HepG2 (cell line): Measurements from ENCODE around the gene SHROOM2. TPM values are rescaled to one million over a fixed set of nuclear protein-coding genes. Genes with fewer than 3 reads are reported as not detected.

Source experiments
- ATAC-seq: fragments of 200-7000 bp; cut with Tn5 transposase; 3 replicates; pipeline ENCODE4 v1.9.1; 2020; ENCODE audit warnings: mild to moderate bottlenecking, moderate library complexity
- BruUV-seq: library from RNA; stranded (reverse); fragments of 400-500 nt; replicated peaks from 2 replicates; lab custom pipeline; 2021; lab: Mats Ljungman, UMichigan
- CTCF ChIA-PET: fragments of 300-600 bp; formaldehyde crosslinking; extraction: SDS; loops from one replicate; lab custom pipeline; 2021; ENCODE audit warnings: low total read pairs, inconsistent platforms, low intra/inter-chr PET ratio; lab: Yijun Ruan, JAX
- POLR2A ChIA-PET: fragments of 350-600 bp; sonication (Branson Sonifier 250); formaldehyde crosslinking; loops from one replicate; lab custom pipeline; 2020; ENCODE audit warnings: antibody characterized with exemption, inconsistent platforms; lab: Yijun Ruan, JAX
- DNase-seq: peaks from one replicate; pipeline ENCODE4 v3.0.0-alpha.2; 2015; ENCODE audit warnings: low spot score
- FAIRE-seq: peaks from 3 replicates; lab custom pipeline; 2011; peaks lifted over from hg19 to GRCh38; lab: Jason Lieb, UNC
- H2AFZ ChIP-seq: one replicate; pipeline ENCODE4 v1.6.1; 2011; ENCODE audit warnings: low read length, inconsistent platforms
- H3K27ac ChIP-seq: fragments of 300-600 bp; 3 replicates; pipeline ENCODE4 v1.8.0; 2011; ENCODE audit warnings: mixed run types, mild to moderate bottlenecking, mixed read lengths, low read length, inconsistent platforms; ENCODE audit not compliant: insufficient read depth; ENCODE audit errors: extremely low read length
- H3K27me3 ChIP-seq, 2 experiments: fragments of 200-600 bp in 1 of 2; 2 replicates in 1 of 2; 3 replicates in 1 of 2; pipeline versions ENCODE4 v1.6.0 to v1.8.0; 2011; ENCODE audit warnings: low read length in 2 of 2, mild to moderate bottlenecking in 2 of 2, moderate library complexity in 2 of 2, inconsistent platforms in 1 of 2; ENCODE audit not compliant: insufficient read depth in 2 of 2, control insufficient read depth in 1 of 2
- H3K36me3 ChIP-seq, 2 experiments: fragments of 200-600 bp in 1 of 2; replicated peaks in 1 of 2; 2 replicates in 1 of 2; 3 replicates in 1 of 2; pipeline versions ENCODE4 v1.5.1 to v1.8.0; 2011; ENCODE audit warnings: low read length in 2 of 2, inconsistent platforms in 1 of 2; ENCODE audit not compliant: insufficient read depth in 2 of 2, control insufficient read depth in 1 of 2
- H3K4me1 ChIP-seq: 2 replicates; pipeline ENCODE4 v1.5.1; 2012; ENCODE audit warnings: low read length, inconsistent platforms; ENCODE audit not compliant: insufficient read depth
- H3K4me2 ChIP-seq: 2 replicates; pipeline ENCODE4 v1.6.0; 2011; ENCODE audit warnings: low read depth, low read length, inconsistent platforms
- H3K4me3 ChIP-seq, 3 experiments: fragments of 200-600 bp in 1 of 3; sonication (generic), shearing (Covaris generic) in 1 of 3; replicated peaks in 1 of 3; 2 replicates each; pipeline ENCODE4 v1.5.1; 2011 to 2016; ENCODE audit warnings: low read length in 3 of 3, inconsistent platforms in 2 of 3, low read depth in 2 of 3, mild to moderate bottlenecking in 2 of 3, control low read depth in 1 of 3, mixed read lengths in 1 of 3; ENCODE audit not compliant: insufficient read depth in 1 of 3
- H3K79me2 ChIP-seq: one replicate; pipeline ENCODE4 v1.6.1; 2011; ENCODE audit warnings: low read length, inconsistent platforms; ENCODE audit not compliant: insufficient read depth
- H3K9ac ChIP-seq: 2 replicates; pipeline ENCODE4 v1.6.0; 2011; ENCODE audit warnings: mild to moderate bottlenecking, low read depth, low read length, inconsistent platforms; ENCODE audit not compliant: insufficient read depth
- H3K9me3 ChIP-seq: 2 replicates; pipeline ENCODE4 v1.5.1; 2012; ENCODE audit warnings: mild to moderate bottlenecking, low read length
- H4K20me1 ChIP-seq: 2 replicates; pipeline ENCODE4 v1.6.0; 2011; ENCODE audit warnings: inconsistent platforms, mild to moderate bottlenecking, low read length, moderate library complexity; ENCODE audit not compliant: insufficient read depth
- FOXO1 ChIP-seq: sonication (generic); formaldehyde crosslinking; IDR thresholded peaks from 2 replicates; pipeline ENCODE4 v1.4.0; 2020; ENCODE audit warnings: missing genetic modification reagents
- MYC ChIP-seq: sonication (generic); formaldehyde crosslinking; IDR thresholded peaks from 2 replicates; pipeline ENCODE4 v1.9.0; 2021; ENCODE audit warnings: missing genetic modification reagents, borderline replicate concordance
- POGK ChIP-seq: sonication (generic); formaldehyde crosslinking; conservative IDR thresholded peaks from 2 replicates; pipeline ENCODE4 v1.8.0; 2022; ENCODE audit warnings: mild to moderate bottlenecking, moderate library complexity, missing genetic modification reagents
- ZNF232 ChIP-seq: sonication (generic); formaldehyde crosslinking; IDR thresholded peaks from 2 replicates; pipeline ENCODE4 v1.4.0; 2020; ENCODE audit warnings: missing genetic modification reagents, borderline replicate concordance
- ZNF781 ChIP-seq: sonication (generic); formaldehyde crosslinking; IDR thresholded peaks from 2 replicates; pipeline ENCODE4 v1.5.1; 2020; ENCODE audit warnings: borderline replicate concordance, mild to moderate bottlenecking, missing genetic modification reagents; ENCODE audit errors: not compliant biosample characterization
- WGBS: methylation state at CpG from one replicate; pipeline ENCODE4 v1.1.6; 2017; ENCODE audit warnings: low lambda C conversion rate; 5-methylcytosine and 5-hydroxymethylcytosine counted together
- in situ Hi-C: cut with HindIII; loops from 2 replicates; pipeline ENCODE4 v1.10.0; 2017; ENCODE audit warnings: low pct_unique_long_range_greater_than_20kb; ENCODE audit not compliant: extremely low pct_ligation_motif_present
- intact Hi-C: fragments of 100-400 bp; cut with micrococcal nuclease; formaldehyde crosslinking; loops from one replicate; pipeline ENCODE4 v1.10.0; 2022; ENCODE audit not compliant: unreplicated experiment
- polyA plus RNA-seq, 8 experiments: library from polyadenylated mRNA; depleted of rRNA in 3 of 8; stranded (reverse) in 7 of 8; unstranded in 1 of 8; fragments of >200 nt; fragmentation: Illumina TruSeq in 4 of 8; extraction: Trizol in 4 of 8; gene quantifications; 2 replicates each; pipeline versions ENCODE4 v1.2.1 to v1.2.3, GENCODE V29; 2011 to 2016; ENCODE audit warnings: low read depth in 4 of 8, missing spikeins in 1 of 8, mixed read lengths in 1 of 8; ENCODE audit not compliant: insufficient read depth in 1 of 8
- total RNA-seq, 5 experiments: library from RNA; depleted of rRNA; stranded (reverse); fragments of >200 nt; fragmentation: Illumina TruSeq; extraction: Trizol; gene quantifications; 2 replicates each; pipeline ENCODE4 v1.2.3, GENCODE V29; 2016; ENCODE audit warnings: low read depth in 1 of 5
- TF ChIP-seq, protein P1 (sequence below): sonication (generic); formaldehyde crosslinking; IDR thresholded peaks from 2 replicates; pipeline ENCODE4 v1.5.0; 2020; ENCODE audit warnings: missing genetic modification reagents
- TF ChIP-seq, protein P2 (sequence below): sonication (generic); formaldehyde crosslinking; IDR thresholded peaks from 2 replicates; pipeline ENCODE4 v1.5.0; 2020; ENCODE audit warnings: missing genetic modification reagents, mild to moderate bottlenecking, borderline replicate concordance

Gene SHROOM2
- total and polyA plus RNA-seq, 2 of the 13 experiments (the other 11 are each of a cell fraction or from before 2014, with no cell fraction given): 0.92 to 1.4 TPM

GRCh38 chrX:9884031-9884779 is 98.0 kb downstream of the SHROOM2 start:
- H3K4me3 ChIP-seq: no peak overlapping the region
- ATAC-seq (no peak), FAIRE-seq (no peak)
- no peaks in the 10 kb centered on the region for H3K9me3 ChIP-seq
- H3K36me3 ChIP-seq: no peaks in the 10 kb centered on the region
- H3K79me2 ChIP-seq: no peaks in the 10 kb centered on the region
- no peaks in the 10 kb centered on the region for H4K20me1 ChIP-seq
- no peak overlapping the region for H3K9ac ChIP-seq
- no peaks in the 10 kb centered on the region for H3K27me3 ChIP-seq
- ChIA-PET POLR2A (no interaction called here), CTCF (interaction anchor here (5.4 kb wide), 1 partner anchor 235 kb away, joined by 59 read pairs; no protein-coding TSS in a partner anchor)
- BruUV-seq: no TSS peak
- no peak overlapping the region for H2AFZ ChIP-seq
- TF ChIP-seq, protein P1, sequence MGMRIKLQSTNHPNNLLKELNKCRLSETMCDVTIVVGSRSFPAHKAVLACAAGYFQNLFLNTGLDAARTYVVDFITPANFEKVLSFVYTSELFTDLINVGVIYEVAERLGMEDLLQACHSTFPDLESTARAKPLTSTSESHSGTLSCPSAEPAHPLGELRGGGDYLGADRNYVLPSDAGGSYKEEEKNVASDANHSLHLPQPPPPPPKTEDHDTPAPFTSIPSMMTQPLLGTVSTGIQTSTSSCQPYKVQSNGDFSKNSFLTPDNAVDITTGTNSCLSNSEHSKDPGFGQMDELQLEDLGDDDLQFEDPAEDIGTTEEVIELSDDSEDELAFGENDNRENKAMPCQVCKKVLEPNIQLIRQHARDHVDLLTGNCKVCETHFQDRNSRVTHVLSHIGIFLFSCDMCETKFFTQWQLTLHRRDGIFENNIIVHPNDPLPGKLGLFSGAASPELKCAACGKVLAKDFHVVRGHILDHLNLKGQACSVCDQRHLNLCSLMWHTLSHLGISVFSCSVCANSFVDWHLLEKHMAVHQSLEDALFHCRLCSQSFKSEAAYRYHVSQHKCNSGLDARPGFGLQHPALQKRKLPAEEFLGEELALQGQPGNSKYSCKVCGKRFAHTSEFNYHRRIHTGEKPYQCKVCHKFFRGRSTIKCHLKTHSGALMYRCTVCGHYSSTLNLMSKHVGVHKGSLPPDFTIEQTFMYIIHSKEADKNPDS (CRISPR knock-in tag): no peak
- TF ChIP-seq ZNF232 (CRISPR knock-in tag) (no peak), MYC (no peak), POGK (CRISPR knock-in tag) (no peak), ZNF781 (no peak), FOXO1 (CRISPR knock-in tag) (no peak)
- TF ChIP-seq, protein P2, sequence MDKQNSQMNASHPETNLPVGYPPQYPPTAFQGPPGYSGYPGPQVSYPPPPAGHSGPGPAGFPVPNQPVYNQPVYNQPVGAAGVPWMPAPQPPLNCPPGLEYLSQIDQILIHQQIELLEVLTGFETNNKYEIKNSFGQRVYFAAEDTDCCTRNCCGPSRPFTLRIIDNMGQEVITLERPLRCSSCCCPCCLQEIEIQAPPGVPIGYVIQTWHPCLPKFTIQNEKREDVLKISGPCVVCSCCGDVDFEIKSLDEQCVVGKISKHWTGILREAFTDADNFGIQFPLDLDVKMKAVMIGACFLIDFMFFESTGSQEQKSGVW (CRISPR knock-in tag): no peak
- TF ChIP-seq, all 625 proteins: peak for 0
- 0 out of 2 replicates have a peak, but pooled peaks cover 13% of the 10 kb centered on the region for H3K4me1 ChIP-seq
- 61% methylated on average over 7 of the region's 9 CpGs for WGBS
- H3K4me2 ChIP-seq: no peak overlapping the region
- DNase-seq: no peak
- intact Hi-C loops (no loop called here), in situ Hi-C loops (loop anchor here (10.0 kb wide), 2 partner anchors 111 to 221 kb away; no protein-coding TSS in a partner anchor)
- H3K27ac ChIP-seq: no peak overlapping the region
